A172 (cell line): ENCODE measurements around the gene GUCY1A1. TPM values are rescaled to one million over a fixed set of nuclear protein-coding genes. Genes with fewer than 3 reads are reported as not detected.
A peak's percentile ranks its signal among the peaks of the same experiment; 100 is the strongest.

Source experiments
- DNase-seq: peaks from one replicate; pipeline ENCODE4 v3.0.0-alpha.2; 2015; ENCODE audit warnings: low spot score
- total RNA-seq: library from RNA; depleted of rRNA; stranded (reverse); fragments of >200 nt; shearing (Covaris generic); gene quantifications from 2 replicates; pipeline ENCODE4 v1.2.3, GENCODE V29; 2014

GUCY1A1 gene
- total RNA-seq, 1 experiment from 2014 or later, result 2.9 TPM

DNA sequence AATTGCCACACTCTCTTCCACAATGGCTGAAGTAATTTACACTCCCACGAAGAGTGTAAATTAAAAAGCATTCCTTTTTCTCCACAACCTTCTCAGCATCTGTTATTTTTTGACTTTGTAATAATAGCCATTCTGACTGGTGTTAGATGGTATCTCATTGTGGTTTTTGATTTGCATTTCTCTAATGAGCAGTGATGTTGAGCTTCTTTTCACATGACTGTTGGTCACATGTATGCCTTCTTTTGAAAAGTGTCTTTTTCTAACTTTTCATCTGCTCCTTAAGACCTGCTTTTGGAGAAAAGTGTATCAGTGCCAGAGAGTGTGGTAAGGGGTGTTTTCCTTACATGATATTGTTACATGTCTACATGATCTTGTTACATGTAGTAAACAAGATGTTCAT, 25.7 kb downstream of the GUCY1A1 start:
- DNase-seq, result no peak

GRCh38 chr4:155693015-155693663, 26.5 kb downstream of the GUCY1A1 start:
- no peak for DNase-seq

- no peak for DNase-seq
These were observed 27.6 kb downstream of the GUCY1A1 start for GRCh38 chr4:155694100-155694785.

DNA sequence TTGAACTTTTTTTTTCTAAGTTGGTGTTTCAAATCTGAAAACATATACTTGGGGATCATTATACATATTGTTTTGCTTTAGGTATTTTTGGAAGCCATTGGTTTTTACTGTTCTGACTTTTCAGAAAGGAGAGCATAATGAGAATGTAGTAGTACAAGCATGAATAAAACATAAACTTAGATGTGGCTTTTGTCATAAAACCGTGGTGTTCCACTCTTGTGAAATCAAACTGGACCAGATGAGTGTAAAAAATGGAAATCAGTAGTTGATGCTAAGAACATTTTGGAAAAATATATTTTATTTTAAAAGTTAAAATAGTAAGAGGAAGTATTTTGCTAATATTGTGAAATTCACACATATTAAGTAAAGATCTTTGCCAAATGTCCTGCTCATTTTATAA, 29.6 kb downstream of the GUCY1A1 start:
- no peak for DNase-seq

- no peak for DNase-seq
These were observed 30.1 kb downstream of the GUCY1A1 start for GRCh38 chr4:155696726-155697125.

GRCh38 chr4:155701827-155702226, 35.2 kb downstream of the GUCY1A1 start:
- DNase-seq, result no peak

- DNase-seq, result peak; percentile 41
These were observed 37.0 kb downstream of the GUCY1A1 start for GRCh38 chr4:155703486-155704247.

DNA sequence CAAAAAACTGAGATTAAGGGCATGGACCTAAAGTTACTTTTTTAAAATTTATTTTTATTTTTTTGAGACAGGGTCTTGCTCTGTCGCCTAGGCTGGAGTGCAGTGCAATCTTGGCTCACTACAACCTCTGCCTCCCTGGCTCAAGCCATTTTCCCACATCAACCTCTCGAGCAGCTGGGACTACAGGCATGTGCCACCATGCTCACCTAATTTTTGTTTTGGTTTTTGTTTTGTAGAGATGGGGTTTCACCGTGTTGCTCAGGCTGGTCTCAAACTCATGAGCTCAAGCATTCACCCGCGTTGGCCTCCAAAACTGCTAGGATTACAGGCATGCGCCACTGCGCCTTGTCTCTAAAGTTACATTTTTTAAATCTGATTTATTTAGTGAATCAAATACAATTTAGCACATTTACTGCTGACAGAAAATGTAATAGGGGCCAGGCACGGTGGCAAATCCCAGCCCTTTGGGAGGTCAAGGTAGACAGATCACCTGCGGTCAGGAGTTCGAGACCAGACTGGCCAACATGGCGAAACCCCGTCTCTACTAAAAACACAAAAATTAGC, 38.3 kb downstream of the GUCY1A1 start:
- DNase-seq, result no peak

GRCh38 chr4:155705664-155706063, 39.0 kb downstream of the GUCY1A1 start:
- DNase-seq, result peak; percentile 51

DNA sequence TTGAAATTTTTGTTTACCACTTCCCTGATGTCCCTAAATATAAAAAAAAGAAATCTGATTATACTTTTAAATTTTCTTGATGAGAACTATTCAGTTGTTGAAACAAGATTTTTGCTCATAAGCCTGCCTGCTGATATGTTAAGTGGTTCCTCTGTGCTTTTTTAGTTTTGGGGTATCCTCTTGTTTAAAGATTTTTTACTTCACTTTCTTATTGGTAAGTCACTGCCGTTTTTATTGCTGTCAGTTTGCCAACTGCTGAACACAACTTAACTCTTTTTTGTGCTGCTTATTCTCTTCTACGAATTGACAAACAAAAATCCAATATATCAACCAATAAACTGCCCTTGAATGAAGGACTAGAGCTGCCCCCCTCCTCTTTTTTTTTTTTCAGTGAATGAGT, 39.5 kb downstream of the GUCY1A1 start:
- DNase-seq, result no peak

GRCh38 chr4:155707251-155707650, 40.6 kb downstream of the GUCY1A1 start:
- no peak for DNase-seq

GRCh38 chr4:155708782-155709181, 42.1 kb downstream of the GUCY1A1 start:
- no peak for DNase-seq

- DNase-seq, result no peak
These were observed 43.3 kb downstream of the GUCY1A1 start for GRCh38 chr4:155709918-155710317.

DNA sequence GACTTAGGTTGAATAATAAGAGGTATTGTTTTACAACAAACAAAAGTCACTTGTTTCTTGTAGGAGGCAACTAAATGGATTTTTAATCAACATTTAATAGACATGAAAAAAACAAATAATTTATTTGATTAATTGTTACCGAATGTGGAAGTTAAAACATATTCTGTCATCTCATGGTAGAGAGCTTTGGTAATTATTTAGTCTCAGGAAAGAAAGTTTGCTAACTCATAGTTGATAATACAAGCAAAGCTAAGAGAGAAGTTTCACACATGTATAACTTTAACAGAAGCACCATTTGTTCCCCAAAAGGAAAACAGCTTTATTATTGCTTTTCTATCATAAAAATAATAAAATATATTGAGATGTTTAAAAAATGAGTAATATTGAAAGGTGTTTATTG, 44.9 kb downstream of the GUCY1A1 start:
- no peak for DNase-seq

GRCh38 chr4:155712846-155713245, 46.2 kb downstream of the GUCY1A1 start:
- no peak for DNase-seq

DNA sequence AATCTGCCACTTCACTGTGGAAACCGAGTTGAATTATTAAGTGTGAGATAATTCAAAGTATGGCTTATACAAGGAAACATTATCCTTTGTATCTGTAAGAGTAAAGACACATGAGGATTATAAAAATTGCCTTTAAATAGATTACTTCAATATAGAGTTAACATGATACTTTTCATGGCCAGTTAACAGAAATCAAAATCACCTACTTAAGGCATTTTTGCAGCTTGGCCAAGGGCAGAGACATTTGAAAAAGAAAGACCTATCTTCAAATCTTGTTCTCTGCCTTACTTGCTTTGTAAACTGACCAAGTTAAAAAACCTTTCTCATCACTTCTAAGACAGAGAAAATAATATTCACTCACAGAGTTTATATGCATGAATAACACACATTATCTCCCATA, 47.3 kb downstream of the GUCY1A1 start:
- no peak for DNase-seq

DNA sequence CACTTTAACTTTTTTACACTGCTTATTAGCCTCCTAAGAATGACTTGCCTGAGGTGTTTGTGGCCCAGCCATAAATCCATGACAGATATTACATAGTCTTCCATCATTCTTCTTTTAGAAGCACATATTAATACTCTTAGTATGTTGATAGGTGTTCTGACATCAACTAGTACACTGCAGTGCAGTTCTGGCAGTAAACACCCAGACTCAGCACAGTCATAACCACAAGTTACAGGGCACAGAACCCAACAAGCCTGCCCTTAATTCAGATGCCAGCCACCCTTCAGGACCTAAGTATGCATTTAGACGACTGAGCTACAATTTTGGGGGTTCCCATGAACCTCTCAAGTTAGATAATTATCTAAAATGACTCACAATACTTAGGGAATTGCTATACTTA, 55.7 kb downstream of the GUCY1A1 start:
- no peak for DNase-seq

DNA sequence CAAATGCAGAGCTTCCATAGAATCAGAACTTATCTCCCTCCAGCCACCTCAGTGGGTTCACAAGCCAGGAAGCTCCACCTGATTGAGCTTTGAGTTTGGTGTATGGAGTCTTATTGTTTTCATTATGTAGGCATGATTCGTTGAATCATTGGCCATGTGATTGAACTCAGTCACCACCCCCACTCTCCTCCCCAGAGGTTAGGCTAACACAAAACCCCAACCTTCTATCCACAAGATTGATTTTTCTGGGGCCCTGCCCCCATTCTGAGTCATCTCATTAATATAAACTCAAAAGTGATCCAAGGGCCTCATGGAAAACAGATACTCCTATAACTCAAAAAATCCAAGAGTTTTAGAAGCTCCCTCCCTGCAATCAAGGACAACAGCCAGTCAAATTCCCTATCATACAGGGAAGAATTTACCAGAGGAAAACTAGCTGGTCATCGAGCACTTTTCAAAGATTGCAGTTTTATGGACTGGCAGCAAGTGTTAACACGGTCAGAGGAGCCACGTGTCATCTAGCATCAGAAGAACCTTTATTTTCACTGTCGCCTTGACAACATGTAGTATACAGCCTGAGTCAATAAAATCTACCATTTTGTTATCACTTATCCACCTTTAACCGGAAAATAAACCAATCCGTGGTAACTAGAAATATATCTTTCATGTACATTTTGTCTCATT, 56.3 kb downstream of the GUCY1A1 start:
- DNase-seq, result peak; percentile 32

DNA sequence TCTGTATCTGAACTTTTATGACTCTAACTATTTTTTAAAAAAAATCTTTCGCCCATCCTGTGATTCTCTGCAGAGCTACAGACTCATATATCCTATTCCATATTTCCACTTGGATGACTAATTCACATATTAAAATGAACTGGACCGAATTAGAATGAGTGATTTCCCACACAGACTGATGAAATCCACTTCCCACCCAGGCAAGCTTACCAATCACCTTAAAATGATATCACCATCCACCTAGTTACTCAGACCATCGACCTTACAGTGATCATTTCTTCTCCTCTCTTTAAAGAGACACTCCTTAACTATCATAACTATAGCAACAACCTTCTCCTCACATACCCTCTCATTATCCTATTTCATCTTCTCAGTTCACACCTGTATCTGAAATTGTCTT, 58.1 kb downstream of the GUCY1A1 start:
- DNase-seq, result no peak

GRCh38 chr4:155734065-155734464, 67.4 kb downstream of the GUCY1A1 start:
- DNase-seq, result no peak

GRCh38 chr4:155734951-155735350, 68.3 kb downstream of the GUCY1A1 start:
- DNase-seq, result no peak

- no peak for DNase-seq
These were observed 68.8 kb downstream of the GUCY1A1 start for GRCh38 chr4:155735496-155735895.
